ENCODE results near the gene MICU1. TPM values are rescaled to one million over a fixed set of nuclear protein-coding genes. Genes with fewer than 3 reads are reported as not detected.

MICU1 gene
- polyA plus RNA-seq, 1 donor (not counting 4 experiments of a cell fraction or from before 2014, with no cell fraction given), result 19.4 TPM

DNA sequence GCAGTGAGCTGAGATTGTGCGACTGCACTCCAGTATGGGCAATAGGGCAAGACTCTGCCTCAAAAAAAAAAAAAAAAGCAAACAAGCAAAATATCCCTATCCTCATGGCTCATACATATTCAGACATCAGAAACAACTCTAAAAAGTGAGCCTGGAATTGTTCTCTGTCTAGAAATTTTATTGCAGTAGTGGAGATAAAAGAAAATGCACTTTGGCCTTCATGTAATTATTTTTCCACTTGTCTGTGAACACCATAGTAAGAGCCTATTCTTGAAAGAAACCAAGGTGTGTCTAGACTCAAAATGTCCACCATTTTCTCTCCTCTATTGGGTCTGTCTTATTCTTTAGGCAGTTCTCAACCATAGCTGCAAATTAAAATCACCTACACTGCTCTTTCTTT is 35.6 kb upstream of the MICU1 start:
- dilution Hi-C loops (cut with MboI; ENCODE audit: extremely low pct_ligation_motif_present, low sequenced_read_pairs), result no loop called here
- Histone ChIP-seq H3K36me3 (ENCODE audit: control insufficient read depth in 2 of 2, extremely low read depth in 1 of 2, insufficient read depth in 2 of 2, low read length in 2 of 2) (no peaks in the 10 kb centered on the region), H3K79me2 (ENCODE audit: control insufficient read depth, insufficient read depth, low read length) (no peaks in the 10 kb centered on the region), H3K4me2 (ENCODE audit: control insufficient read depth, extremely low read depth, insufficient read depth, low read depth, low read length) (no peak overlapping the region), H3K9me3 (ENCODE audit: control insufficient read depth, low read depth, low read length) (no peaks in the 10 kb centered on the region), H2AFZ (ENCODE audit: control insufficient read depth, low read length) (no peak overlapping the region), H3K27me3 (ENCODE audit: control insufficient read depth, extremely low read depth, insufficient read depth, low read length) (no peaks in the 10 kb centered on the region), H3K27ac (ENCODE audit: control insufficient read depth, insufficient read depth, low read length) (no peak overlapping the region), H3K9ac (ENCODE audit: control insufficient read depth, extremely low read depth, insufficient read depth, low read length) (no peak overlapping the region), H3K4me3 (ENCODE audit: control insufficient read depth in 2 of 3, extremely low read depth in 1 of 3, insufficient read depth in 2 of 3, low read depth in 1 of 3, low read length in 3 of 3) (no peak overlapping the region), H3K4me1 (ENCODE audit: control insufficient read depth, extremely low read depth, insufficient read depth, low read length) (peaks cover 3% of the 10 kb centered on the region), H4K20me1 (ENCODE audit: control insufficient read depth, extremely low read depth, insufficient read depth, low read length) (no peaks in the 10 kb centered on the region), H3K9me1 (ENCODE audit: control insufficient read depth, extremely low read depth, insufficient read depth, low read length) (no peaks in the 10 kb centered on the region)
- no peak for DNase-seq (ENCODE audit: low read depth, low spot score)
- FAIRE-seq, result no peak
- no peak for TF ChIP-seq EZH2 (IDR thresholded peaks at IDR 0.05; ENCODE audit: low read length)
- TF ChIP-seq, protein P1, sequence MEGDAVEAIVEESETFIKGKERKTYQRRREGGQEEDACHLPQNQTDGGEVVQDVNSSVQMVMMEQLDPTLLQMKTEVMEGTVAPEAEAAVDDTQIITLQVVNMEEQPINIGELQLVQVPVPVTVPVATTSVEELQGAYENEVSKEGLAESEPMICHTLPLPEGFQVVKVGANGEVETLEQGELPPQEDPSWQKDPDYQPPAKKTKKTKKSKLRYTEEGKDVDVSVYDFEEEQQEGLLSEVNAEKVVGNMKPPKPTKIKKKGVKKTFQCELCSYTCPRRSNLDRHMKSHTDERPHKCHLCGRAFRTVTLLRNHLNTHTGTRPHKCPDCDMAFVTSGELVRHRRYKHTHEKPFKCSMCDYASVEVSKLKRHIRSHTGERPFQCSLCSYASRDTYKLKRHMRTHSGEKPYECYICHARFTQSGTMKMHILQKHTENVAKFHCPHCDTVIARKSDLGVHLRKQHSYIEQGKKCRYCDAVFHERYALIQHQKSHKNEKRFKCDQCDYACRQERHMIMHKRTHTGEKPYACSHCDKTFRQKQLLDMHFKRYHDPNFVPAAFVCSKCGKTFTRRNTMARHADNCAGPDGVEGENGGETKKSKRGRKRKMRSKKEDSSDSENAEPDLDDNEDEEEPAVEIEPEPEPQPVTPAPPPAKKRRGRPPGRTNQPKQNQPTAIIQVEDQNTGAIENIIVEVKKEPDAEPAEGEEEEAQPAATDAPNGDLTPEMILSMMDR (optimal IDR thresholded peaks at IDR 0.05 in 1 of 3, IDR thresholded peaks at IDR 0.05 in 1 of 3, conservative IDR thresholded peaks at IDR 0.05 in 1 of 3; ENCODE audit: extremely low read depth in 1 of 3, insufficient read depth in 2 of 3, low read length in 3 of 3), result no peak

DNA sequence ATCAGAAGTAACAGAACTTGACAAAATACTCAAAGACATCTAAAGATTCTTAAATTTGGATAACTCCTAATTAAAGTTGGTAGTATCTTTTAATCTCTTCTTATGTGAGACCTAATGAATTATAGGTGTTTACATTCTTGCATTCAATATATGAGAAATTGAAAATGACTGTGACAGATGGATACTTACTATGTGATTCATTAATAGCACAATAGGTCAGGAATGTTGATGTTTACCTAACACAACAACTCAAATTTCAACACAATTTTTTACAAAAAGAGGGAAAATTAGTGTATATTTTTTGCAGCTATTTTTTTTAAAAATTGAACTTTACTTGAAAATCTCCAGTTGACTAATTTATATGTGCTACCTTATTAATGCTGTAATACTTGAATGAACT is 34.3 kb upstream of the MICU1 start:
- dilution Hi-C loops (cut with MboI; ENCODE audit: extremely low pct_ligation_motif_present, low sequenced_read_pairs), result no loop called here
- H3K27ac ChIP-seq (ENCODE audit: control insufficient read depth, insufficient read depth, low read length), result no peak overlapping the region

More for the DNA sequence above, 34.3 kb upstream of the MICU1 start:
- Histone ChIP-seq H2AFZ (ENCODE audit: control insufficient read depth, low read length) (no peak overlapping the region), H4K20me1 (ENCODE audit: control insufficient read depth, extremely low read depth, insufficient read depth, low read length) (no peaks in the 10 kb centered on the region), H3K4me2 (ENCODE audit: control insufficient read depth, extremely low read depth, insufficient read depth, low read depth, low read length) (no peak overlapping the region), H3K9me3 (ENCODE audit: control insufficient read depth, low read depth, low read length) (no peaks in the 10 kb centered on the region), H3K36me3 (ENCODE audit: control insufficient read depth in 2 of 2, extremely low read depth in 1 of 2, insufficient read depth in 2 of 2, low read length in 2 of 2) (no peaks in the 10 kb centered on the region), H3K27me3 (ENCODE audit: control insufficient read depth, extremely low read depth, insufficient read depth, low read length) (no peaks in the 10 kb centered on the region), H3K9ac (ENCODE audit: control insufficient read depth, extremely low read depth, insufficient read depth, low read length) (no peak overlapping the region), H3K4me1 (ENCODE audit: control insufficient read depth, extremely low read depth, insufficient read depth, low read length) (no peaks in the 10 kb centered on the region), H3K9me1 (ENCODE audit: control insufficient read depth, extremely low read depth, insufficient read depth, low read length) (no peaks in the 10 kb centered on the region), H3K4me3 (ENCODE audit: control insufficient read depth in 2 of 3, extremely low read depth in 1 of 3, insufficient read depth in 2 of 3, low read depth in 1 of 3, low read length in 3 of 3) (no peak overlapping the region), H3K79me2 (ENCODE audit: control insufficient read depth, insufficient read depth, low read length) (no peaks in the 10 kb centered on the region)
- no peak for FAIRE-seq
- TF ChIP-seq EZH2 (IDR thresholded peaks at IDR 0.05; ENCODE audit: low read length), result no peak
- TF ChIP-seq, protein P1 (optimal IDR thresholded peaks at IDR 0.05 in 1 of 3, IDR thresholded peaks at IDR 0.05 in 1 of 3, conservative IDR thresholded peaks at IDR 0.05 in 1 of 3; ENCODE audit: extremely low read depth in 1 of 3, insufficient read depth in 2 of 3, low read length in 3 of 3), result no peak
- no peak for DNase-seq (ENCODE audit: low read depth, low spot score)

Measured in keratinocyte (primary cell).